AG04450 (cell line): ENCODE measurements around the gene NUP214. TPM values are rescaled to one million over a fixed set of nuclear protein-coding genes. Genes with fewer than 3 reads are reported as not detected.
A peak's percentile ranks its signal among the peaks of the same experiment; 100 is the strongest.

Experiments used
- CTCF ChIA-PET: fragments of 300-600, 350-600 bp; formaldehyde crosslinking; extraction: SDS; loops from one replicate; lab custom pipeline; 2022; ENCODE audit warnings: antibody characterized with exemption, inconsistent platforms; lab: Charles Lee
- POLR2A ChIA-PET: fragments of 350-600 bp; formaldehyde crosslinking; extraction: SDS; loops from one replicate; lab custom pipeline; 2021; ENCODE audit warnings: antibody characterized with exemption, inconsistent platforms; lab: Yijun Ruan, JAX
- DNase-seq: peaks from one replicate; pipeline ENCODE4 v3.0.0-alpha.2; 2011; ENCODE audit warnings: low read depth, low spot score
- H3K27ac ChIP-seq: one replicate; pipeline ENCODE4 v1.5.1; 2012; ENCODE audit warnings: low read depth, low read length, control low read depth
- H3K27me3 ChIP-seq: one replicate; pipeline ENCODE4 v1.6.0; 2012; ENCODE audit warnings: low read length; ENCODE audit not compliant: control insufficient read depth, insufficient read depth
- H3K4me3 ChIP-seq: 2 replicates; pipeline ENCODE4 v1.5.1; 2011; ENCODE audit warnings: mild to moderate bottlenecking, low read depth, low read length, control low read depth
- H3K9me3 ChIP-seq: 2 replicates; pipeline ENCODE4 v1.5.1; 2012; ENCODE audit warnings: low read length; ENCODE audit not compliant: control insufficient read depth, insufficient read depth
- polyA plus RNA-seq: library from polyadenylated mRNA; depleted of rRNA; stranded (reverse); fragments of >200 nt; gene quantifications from 2 replicates; pipeline ENCODE4 v1.2.3, GENCODE V29; 2011
- TF ChIP-seq, protein P1 (sequence below): IDR thresholded peaks from 2 replicates; pipeline ENCODE4 v1.5.1; 2011; ENCODE audit warnings: low read depth, low read length, control low read depth, inconsistent platforms

NUP214 gene
- polyA plus RNA-seq, 1 experiment = 7.9 TPM

DNA sequence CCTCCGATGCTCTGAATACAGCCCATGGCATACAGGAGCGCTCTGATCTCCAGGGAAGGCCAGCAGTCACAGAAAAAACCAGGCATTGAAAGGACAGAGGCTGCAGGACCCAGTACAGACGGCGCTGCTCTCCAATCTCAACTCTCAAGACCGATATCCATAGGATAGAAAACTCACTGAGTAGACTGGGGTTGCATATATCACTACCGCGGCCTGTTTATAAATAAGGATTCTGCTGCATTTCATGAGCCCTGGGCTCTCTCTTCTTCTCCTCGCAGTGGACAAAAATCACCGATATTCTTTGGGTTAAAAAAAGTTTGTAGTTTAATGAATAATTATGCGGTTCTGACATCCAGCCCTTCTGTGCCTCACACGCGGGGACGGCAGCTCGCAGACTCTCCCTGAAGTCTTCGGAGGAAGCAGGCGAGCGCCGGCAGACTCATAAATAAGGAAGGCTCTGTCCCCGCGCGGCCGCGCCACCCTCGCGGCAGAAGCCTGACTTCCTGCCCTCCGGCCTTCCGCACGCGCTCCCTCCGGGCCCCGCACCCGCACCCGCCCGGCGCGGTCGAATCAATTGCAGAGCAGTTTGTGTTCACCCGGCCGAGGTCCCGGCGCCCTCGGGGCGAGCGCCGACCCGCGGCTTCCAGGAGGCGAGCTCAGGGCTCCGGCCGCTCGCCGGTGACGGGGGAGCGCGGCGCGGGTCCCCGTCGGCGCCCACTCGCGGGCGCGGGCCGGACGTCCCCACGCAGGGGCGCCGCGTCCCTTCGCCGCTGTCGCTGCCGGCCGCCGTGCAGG is 150.9 kb downstream of the NUP214 start, which contains the start of gene FAM78A:
FAM78A (minus strand) TSS at position 417 of the 795 bp plus-strand sequence; CDS start at position 86, 331 bp downstream.
- Histone ChIP-seq H3K27me3 (peaks cover 42% of the 10 kb centered on the region), H3K4me3 (peak within 1 kb of the TSS; percentile 13; the same call in 1 of the 2 replicates), H3K9me3 (no peaks in the 10 kb centered on the region; the same call in 1 of the 2 replicates), H3K27ac (no peak within 1 kb of the TSS)
- POLR2A ChIA-PET = no interaction called here
- TF ChIP-seq, protein P1, sequence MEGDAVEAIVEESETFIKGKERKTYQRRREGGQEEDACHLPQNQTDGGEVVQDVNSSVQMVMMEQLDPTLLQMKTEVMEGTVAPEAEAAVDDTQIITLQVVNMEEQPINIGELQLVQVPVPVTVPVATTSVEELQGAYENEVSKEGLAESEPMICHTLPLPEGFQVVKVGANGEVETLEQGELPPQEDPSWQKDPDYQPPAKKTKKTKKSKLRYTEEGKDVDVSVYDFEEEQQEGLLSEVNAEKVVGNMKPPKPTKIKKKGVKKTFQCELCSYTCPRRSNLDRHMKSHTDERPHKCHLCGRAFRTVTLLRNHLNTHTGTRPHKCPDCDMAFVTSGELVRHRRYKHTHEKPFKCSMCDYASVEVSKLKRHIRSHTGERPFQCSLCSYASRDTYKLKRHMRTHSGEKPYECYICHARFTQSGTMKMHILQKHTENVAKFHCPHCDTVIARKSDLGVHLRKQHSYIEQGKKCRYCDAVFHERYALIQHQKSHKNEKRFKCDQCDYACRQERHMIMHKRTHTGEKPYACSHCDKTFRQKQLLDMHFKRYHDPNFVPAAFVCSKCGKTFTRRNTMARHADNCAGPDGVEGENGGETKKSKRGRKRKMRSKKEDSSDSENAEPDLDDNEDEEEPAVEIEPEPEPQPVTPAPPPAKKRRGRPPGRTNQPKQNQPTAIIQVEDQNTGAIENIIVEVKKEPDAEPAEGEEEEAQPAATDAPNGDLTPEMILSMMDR = no peak
- DNase-seq = no peak
- CTCF ChIA-PET = interaction anchor here (0.5 kb wide), 1 partner anchor 45 kb away, joined by 3 read pairs; no protein-coding TSS in a partner anchor

GRCh38 chr9:131276891-131277286 is 151.5 kb downstream of the NUP214 start:
- Histone ChIP-seq H3K4me3 (no peak overlapping the region; the same call in 1 of the 2 replicates), H3K27ac (no peak overlapping the region), H3K9me3 (no peaks in the 10 kb centered on the region; the same call in 1 of the 2 replicates), H3K27me3 (peaks cover 45% of the 10 kb centered on the region)
- TF ChIP-seq, protein P1 = no peak
- no peak for DNase-seq
- POLR2A ChIA-PET = interaction anchor here (0.6 kb wide), 1 partner anchor 34 kb away, joined by 4 read pairs; no protein-coding TSS in a partner anchor
- CTCF ChIA-PET = no interaction called here

GRCh38 chr9:131277287-131277909 is 152.0 kb downstream of the NUP214 start:
- no peaks in the 10 kb centered on the region; the same call in 1 of the 2 replicates for H3K9me3 ChIP-seq
- no peak for DNase-seq
- peaks cover 50% of the 10 kb centered on the region for H3K27me3 ChIP-seq
- H3K4me3 ChIP-seq = peak overlapping the region; percentile 45
- no peak overlapping the region for H3K27ac ChIP-seq
- TF ChIP-seq, protein P1 = no peak
- POLR2A ChIA-PET = interaction anchor here (0.6 kb wide), 1 partner anchor 34 kb away, joined by 4 read pairs; no protein-coding TSS in a partner anchor
- CTCF ChIA-PET = no interaction called here

- peaks cover 52% of the 10 kb centered on the region for H3K27me3 ChIP-seq
- CTCF ChIA-PET = interaction anchor here (1.1 kb wide), 1 partner anchor 72 kb away, joined by 3 read pairs; no protein-coding TSS in a partner anchor
- no peak overlapping the region for H3K27ac ChIP-seq
- no peaks in the 10 kb centered on the region; the same call in 1 of the 2 replicates for H3K9me3 ChIP-seq
- peak overlapping the region; percentile 45 for H3K4me3 ChIP-seq
- TF ChIP-seq, protein P1 = no peak
- POLR2A ChIA-PET = interaction anchor here (0.5 kb wide), 1 partner anchor 32 kb away, joined by 4 read pairs; no protein-coding TSS in a partner anchor
- DNase-seq = peak; percentile 50
These were observed 152.7 kb downstream of the NUP214 start for GRCh38 chr9:131277910-131278701.
